Muscle layer of duodenum (tissue), 2 donors: ENCODE data around the gene PRDM15.

Source experiments
- H3K27ac ChIP-seq: one replicate; pipeline ENCODE4 v1.7.0; 2013; ENCODE audit warnings: mild to moderate bottlenecking, low read length
- H3K27me3 ChIP-seq: one replicate; pipeline ENCODE4 v1.7.0; 2013; ENCODE audit warnings: low read depth, mild to moderate bottlenecking, control low read depth, low read length
- H3K36me3 ChIP-seq, 2 donors: one replicate each; pipeline ENCODE4 v1.7.0; 2013; ENCODE audit warnings: low read length in 2 of 2, control low read depth in 1 of 2, mild to moderate bottlenecking in 1 of 2; ENCODE audit not compliant: insufficient read depth in 2 of 2, control insufficient read depth in 1 of 2
- H3K4me1 ChIP-seq, 2 donors: one replicate each; pipeline ENCODE4 v1.7.0; 2013; ENCODE audit warnings: low read length in 2 of 2, mild to moderate bottlenecking in 2 of 2, control low read depth in 1 of 2, moderate library complexity in 1 of 2; ENCODE audit not compliant: insufficient read depth in 2 of 2, control insufficient read depth in 1 of 2
- H3K4me3 ChIP-seq, 2 donors: one replicate each; pipeline ENCODE4 v1.7.0; 2013; ENCODE audit warnings: low read length in 2 of 2, low read depth in 1 of 2, mild to moderate bottlenecking in 1 of 2
- H3K9me3 ChIP-seq, 2 donors: one replicate each; pipeline ENCODE4 v1.7.0; 2013; ENCODE audit warnings: low read length in 2 of 2, control low read depth in 1 of 2, mild to moderate bottlenecking in 1 of 2; ENCODE audit not compliant: control insufficient read depth in 1 of 2
- donor health status: healthy.

The PRDM15 gene

DNA sequence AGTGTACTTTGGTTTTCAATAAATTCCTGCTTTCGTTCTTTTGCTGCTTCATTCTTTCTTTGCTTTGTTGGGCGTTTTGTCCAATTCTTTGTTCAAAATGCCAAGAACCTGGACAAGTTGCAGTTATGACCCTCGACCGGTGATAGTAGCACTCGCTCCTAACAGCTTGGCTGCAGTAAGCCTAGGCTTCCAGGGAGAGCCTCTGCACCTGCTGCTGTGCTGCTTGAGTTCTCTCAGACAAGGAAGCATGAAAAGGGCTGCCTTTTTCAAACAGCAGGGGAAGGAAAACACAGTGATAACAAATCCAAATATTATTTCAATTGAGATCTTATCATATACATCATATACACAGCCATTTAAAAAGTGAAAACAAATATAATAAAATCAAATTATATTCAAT lies 99.5 kb downstream of the PRDM15 start:
- Histone ChIP-seq H3K4me1 (peaks cover 4 to 8% of the 10 kb centered on the region in 2 donors), H3K27me3 (peaks cover 23% of the 10 kb centered on the region), H3K4me3 (peak overlapping the region in 1 of 2 donors; percentile 26), H3K36me3 (no peaks in the 10 kb centered on the region), H3K9me3 (no peaks in the 10 kb centered on the region), H3K27ac (no peak overlapping the region)

DNA sequence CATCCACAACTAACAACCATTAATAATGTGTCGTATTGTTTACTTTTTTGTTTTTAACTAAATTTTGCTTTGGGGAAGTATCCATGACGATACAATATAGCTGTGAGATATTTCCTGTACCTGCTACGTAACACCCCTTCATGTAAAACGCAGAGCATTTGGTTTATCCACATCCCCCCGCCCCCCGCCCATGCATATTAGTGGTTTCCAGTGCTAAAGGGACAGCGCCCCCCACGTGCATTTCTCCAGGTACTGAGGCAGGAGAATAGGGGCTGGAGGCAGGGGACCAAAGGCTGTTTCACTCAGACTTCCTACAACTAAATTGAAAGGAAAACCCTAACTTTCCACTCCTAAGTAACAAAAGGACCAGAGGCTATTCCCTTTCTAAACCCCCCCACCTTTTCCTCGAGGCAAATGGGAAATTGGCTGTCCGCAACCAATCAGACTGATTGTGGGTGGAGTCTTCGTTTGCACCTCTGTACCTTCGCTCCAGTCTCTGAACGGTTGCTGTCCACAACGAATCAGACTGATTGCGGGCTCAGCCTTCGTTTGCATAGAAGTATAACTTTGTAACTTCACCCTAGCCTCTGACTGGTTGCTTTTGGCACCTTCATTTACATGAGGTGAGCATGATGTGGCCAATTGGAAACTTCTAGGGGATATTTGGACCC lies 100.1 kb downstream of the PRDM15 start:
- Histone ChIP-seq H3K4me3 (peak overlapping the region in 1 of 2 donors; percentile 26), H3K9me3 (no peaks in the 10 kb centered on the region), H3K27ac (no peak overlapping the region), H3K36me3 (no peaks in the 10 kb centered on the region), H3K27me3 (peaks cover 23% of the 10 kb centered on the region), H3K4me1 (peaks cover 3 to 8% of the 10 kb centered on the region in 2 donors)

DNA sequence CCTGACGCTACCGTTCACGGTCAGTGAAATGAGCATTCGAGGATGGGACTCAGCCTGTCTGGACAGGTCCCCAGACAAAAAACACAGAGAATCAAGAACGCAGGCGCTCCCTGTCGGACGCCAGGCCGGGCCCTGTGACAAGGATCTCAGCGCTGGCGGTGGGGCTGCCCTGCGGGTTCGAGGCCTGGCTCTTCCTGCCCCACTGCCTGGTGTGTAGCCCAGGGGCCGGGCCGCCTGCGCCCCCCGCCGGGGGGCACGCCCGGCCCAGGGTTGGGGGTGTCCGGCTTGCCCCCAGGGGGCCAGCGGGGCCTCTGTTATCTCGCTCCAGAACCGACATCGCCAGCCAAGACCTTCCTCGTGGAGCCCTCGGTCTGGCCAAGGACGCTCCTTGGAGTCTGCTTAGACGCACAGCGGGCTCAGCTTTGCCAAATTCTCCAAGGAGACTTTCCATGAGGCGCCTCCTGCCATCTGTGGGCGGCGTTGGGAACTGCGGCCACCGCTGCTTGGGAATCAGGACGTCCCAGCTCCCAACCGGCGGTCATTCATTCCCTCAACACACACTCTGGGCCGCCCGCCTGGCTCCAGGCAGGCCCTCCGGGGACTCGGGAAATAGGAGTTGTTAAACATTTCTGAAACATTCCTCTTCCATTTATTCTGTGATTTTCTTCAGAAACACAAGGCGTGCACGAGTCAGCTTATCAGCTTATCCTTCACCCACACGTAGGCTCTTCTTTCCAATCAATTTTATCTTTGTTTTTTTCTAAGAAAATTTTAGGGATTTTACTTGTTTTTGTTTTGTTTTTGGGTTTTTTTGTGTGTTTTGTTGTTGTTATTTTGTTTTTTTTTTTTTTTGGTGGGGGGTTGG lies 101.0 kb downstream of the PRDM15 start:
- no peaks in the 10 kb centered on the region for H3K9me3 ChIP-seq
- H3K36me3 ChIP-seq = no peaks in the 10 kb centered on the region
- peaks cover 0 to 8% of the 10 kb centered on the region in 2 donors for H3K4me1 ChIP-seq
- H3K27me3 ChIP-seq = peaks cover 23% of the 10 kb centered on the region
- H3K4me3 ChIP-seq = no peak overlapping the region
- no peak overlapping the region for H3K27ac ChIP-seq

DNA sequence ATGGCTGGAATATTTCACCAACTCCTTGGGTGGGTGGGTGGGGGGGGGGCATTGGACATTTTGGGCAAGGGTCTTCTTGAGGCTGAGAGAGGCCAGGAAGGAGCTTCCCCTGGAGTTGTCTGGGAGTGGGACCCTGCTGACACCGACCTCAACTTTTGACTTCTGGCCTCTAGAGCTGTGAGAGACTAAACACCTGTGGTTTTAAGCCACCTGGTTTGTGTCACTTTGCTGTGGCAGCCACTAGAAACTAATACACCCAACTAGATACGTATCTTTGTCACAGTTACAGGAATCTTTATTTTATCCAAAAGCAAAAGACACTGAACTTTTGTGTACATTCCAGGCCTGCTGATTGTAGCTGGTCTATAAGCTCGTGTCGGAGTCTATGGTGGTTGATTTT lies 102.4 kb downstream of the PRDM15 start:
- Histone ChIP-seq H3K9me3 (no peaks in the 10 kb centered on the region), H3K4me1 (peaks cover 0 to 8% of the 10 kb centered on the region in 2 donors), H3K36me3 (no peaks in the 10 kb centered on the region), H3K27me3 (peaks cover 23% of the 10 kb centered on the region), H3K4me3 (no peak overlapping the region), H3K27ac (no peak overlapping the region)

DNA sequence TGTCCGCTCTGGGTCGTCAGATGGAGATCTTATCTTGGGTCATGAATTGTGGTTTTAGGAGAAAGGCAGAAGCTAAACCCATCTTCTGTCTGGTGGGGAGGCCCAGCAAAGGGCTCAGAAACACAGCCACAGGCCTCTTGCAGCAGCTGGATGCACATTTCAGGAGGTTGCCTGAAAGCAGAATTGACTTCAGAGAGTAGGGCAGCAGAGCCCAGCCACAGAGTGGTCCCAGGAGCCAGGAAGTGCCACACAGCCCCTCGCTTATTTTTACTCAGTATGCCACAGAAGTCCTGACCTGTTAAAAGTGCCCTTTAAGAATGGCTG lies 104.0 kb downstream of the PRDM15 start:
- Histone ChIP-seq H3K36me3 (no peaks in the 10 kb centered on the region), H3K27ac (no peak overlapping the region), H3K4me3 (no peak overlapping the region), H3K4me1 (peaks cover 0 to 8% of the 10 kb centered on the region in 2 donors), H3K9me3 (no peaks in the 10 kb centered on the region), H3K27me3 (peaks cover 18% of the 10 kb centered on the region)

DNA sequence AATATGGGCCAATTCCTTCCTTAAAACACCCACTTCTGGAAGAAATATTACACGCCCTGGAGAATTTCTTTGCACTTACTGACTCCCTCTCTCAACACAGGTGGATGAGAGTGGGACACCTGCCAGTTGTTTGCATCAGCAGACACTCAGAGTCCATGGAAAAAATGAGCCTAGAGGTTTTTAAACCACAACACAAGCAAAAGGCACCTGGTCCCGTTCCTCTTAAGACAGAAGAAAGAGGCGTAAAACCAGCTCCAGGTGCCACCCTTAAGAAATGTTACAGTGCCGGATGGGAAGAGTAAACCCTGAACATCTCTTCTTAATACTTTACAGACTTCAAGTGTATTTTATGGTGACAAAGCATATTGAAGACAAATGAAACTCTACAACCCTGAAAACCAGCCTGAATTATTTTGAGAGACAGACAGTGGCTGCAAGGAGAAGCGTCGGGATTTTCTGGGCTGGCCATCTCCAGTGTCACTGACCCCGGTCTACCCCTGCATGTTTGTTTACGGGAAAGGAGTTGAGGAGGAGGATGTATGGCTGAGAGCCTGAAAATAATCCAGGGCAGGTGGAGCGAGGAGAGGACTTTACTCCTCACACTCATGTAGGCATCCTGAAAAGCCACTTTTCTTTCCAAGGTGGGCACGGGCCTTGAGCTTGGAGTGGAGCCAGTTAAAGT lies 104.5 kb downstream of the PRDM15 start:
- no peak overlapping the region for H3K27ac ChIP-seq
- H3K27me3 ChIP-seq = peaks cover 16% of the 10 kb centered on the region
- H3K36me3 ChIP-seq = no peaks in the 10 kb centered on the region
- H3K4me3 ChIP-seq = no peak overlapping the region
- no peaks in the 10 kb centered on the region for H3K9me3 ChIP-seq
- peaks cover 0 to 8% of the 10 kb centered on the region in 2 donors for H3K4me1 ChIP-seq

DNA sequence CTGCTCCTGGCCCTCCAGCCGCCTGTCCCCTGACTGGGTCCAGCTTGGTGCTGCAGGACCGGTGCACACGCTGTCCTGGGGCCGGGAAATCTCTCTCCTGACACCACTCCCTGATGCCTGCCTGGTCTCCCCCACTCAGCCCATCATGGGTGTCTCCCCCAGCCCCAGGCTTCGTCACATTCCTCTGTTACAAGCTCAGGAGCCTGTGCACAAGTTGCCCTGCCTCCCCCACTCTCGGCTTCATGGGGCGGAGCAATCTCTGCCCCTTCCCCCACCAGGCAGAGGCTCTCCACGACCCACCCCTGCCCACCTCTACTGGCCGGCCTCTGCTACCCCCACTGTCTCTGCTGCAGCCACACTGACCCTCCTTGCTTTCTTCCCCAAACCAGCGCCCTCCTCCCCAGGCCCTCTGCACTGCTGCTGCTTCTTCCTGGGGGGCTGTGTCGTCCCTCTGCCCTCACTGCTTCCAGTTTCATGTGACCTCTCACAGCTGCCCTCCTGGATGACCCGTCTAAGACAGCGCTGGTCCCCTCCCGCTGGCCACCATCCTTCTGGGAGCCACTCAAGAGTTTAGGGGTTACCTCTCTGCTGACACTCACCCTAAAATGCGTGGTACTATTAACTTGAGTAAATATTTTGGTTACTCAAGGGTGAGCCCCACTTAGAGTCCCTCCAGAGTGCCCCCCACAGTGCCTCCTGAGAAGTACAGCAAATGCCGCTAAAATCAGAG lies 106.6 kb downstream of the PRDM15 start:
- no peak overlapping the region for H3K27ac ChIP-seq
- H3K4me3 ChIP-seq = no peak overlapping the region
- peaks cover 27% of the 10 kb centered on the region for H3K27me3 ChIP-seq
- H3K4me1 ChIP-seq = peaks cover 0 to 18% of the 10 kb centered on the region in 2 donors
- no peaks in the 10 kb centered on the region for H3K36me3 ChIP-seq
- no peaks in the 10 kb centered on the region for H3K9me3 ChIP-seq

DNA sequence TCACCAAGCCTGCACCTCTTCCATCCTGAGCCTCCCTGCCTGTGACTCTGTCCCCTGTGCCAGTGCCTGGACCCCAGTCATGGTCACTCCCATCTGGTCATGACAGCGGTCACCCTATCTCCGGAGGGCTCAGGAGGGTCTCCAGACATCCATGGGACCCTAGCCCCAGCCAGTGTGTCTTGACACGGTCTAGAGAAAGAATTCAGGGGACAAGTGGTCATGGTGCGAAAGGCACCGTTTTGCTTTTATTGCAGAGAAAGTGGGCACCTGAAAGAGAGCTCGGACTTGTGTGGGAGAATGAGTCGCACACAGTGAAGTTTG lies 107.6 kb downstream of the PRDM15 start:
- Histone ChIP-seq H3K27me3 (peaks cover 35% of the 10 kb centered on the region), H3K27ac (no peak overlapping the region), H3K36me3 (no peaks in the 10 kb centered on the region), H3K4me1 (peaks cover 0 to 22% of the 10 kb centered on the region in 2 donors), H3K4me3 (no peak overlapping the region), H3K9me3 (no peaks in the 10 kb centered on the region)

DNA sequence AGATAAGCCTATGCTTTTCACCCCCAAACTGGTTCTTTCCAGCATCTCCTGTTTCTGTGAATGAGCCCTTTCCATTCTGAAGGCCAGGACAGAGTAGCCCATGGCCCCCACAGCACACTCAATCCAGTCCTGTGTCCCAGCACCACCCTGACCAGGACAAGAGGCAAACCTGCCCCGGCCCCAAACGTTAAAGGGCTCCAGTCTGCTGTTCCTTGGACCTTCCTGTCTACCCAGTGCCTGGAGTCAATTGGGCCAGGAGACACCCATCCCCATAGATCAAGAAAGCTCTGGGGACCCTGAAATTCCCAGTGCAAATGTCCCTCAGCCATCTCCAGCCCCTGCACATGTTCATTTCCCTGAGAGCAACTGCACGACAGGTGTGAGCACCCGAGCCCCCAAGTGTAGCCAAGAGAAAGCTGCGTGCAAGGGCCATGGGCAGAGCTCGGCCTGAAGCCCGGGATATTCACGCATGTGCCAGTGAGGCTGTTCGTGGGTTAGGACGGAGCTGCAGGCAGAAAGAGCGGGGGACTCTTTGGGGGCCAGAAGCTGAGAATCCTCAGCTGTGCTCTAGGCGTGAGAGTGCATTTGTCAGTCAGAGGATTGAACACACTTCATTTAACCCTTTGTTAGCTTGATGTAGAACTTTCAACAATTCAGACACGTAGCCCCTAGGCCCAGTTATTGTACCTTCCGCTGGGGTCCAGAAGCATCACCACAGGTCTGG lies 108.1 kb downstream of the PRDM15 start:
- Histone ChIP-seq H3K9me3 (no peaks in the 10 kb centered on the region), H3K36me3 (no peaks in the 10 kb centered on the region), H3K4me3 (no peak overlapping the region), H3K27me3 (peaks cover 38% of the 10 kb centered on the region), H3K27ac (no peak overlapping the region), H3K4me1 (peaks cover 0 to 27% of the 10 kb centered on the region in 2 donors)

DNA sequence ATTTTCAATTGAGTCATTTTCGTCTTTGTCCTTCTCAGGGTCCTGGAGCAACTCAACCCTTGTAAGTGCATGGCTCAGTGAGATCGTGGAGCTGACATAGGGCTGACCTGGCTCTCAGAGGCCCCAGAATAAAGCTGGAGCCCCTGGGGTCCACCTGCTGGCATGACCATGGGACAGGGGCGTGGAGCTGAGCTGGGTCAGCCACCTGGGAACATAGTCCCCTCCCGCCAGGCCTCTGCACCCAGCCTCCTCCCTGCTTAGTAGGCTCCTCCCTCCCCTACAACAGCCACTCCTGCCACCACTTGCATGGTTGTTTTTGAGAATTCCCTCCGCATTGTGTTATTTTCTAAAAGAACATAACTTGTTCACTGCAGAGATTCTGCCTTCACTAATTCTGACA lies 109.2 kb downstream of the PRDM15 start:
- Histone ChIP-seq H3K27me3 (peaks cover 44% of the 10 kb centered on the region), H3K27ac (no peak overlapping the region), H3K36me3 (no peaks in the 10 kb centered on the region), H3K4me3 (no peak overlapping the region), H3K4me1 (peaks cover 0 to 28% of the 10 kb centered on the region in 2 donors), H3K9me3 (no peaks in the 10 kb centered on the region)
